Keratinocyte (primary cell): ENCODE results near the gene PRKN. TPM values are rescaled to one million over a fixed set of nuclear protein-coding genes. Genes with fewer than 3 reads are reported as not detected.

Experiments
- DNase-seq: peaks from one replicate; pipeline ENCODE4 v3.0.0-alpha.2; 2011; ENCODE audit warnings: low read depth, missing footprints, low spot score
- FAIRE-seq: peaks from 2 replicates; lab custom pipeline; 2011; peaks lifted over from hg19 to GRCh38; lab: Jason Lieb, UNC
- H2AFZ ChIP-seq: 2 replicates; pipeline ENCODE4 v1.6.0; 2012; ENCODE audit warnings: low read length, control low read depth, inconsistent platforms; ENCODE audit not compliant: control insufficient read depth
- H3K27ac ChIP-seq: 2 replicates; pipeline ENCODE4 v1.5.1; 2011; ENCODE audit warnings: low read length; ENCODE audit not compliant: control insufficient read depth, insufficient read depth
- H3K27me3 ChIP-seq: 3 replicates; pipeline ENCODE4 v1.6.0; 2011; ENCODE audit warnings: low read length; ENCODE audit not compliant: control insufficient read depth, insufficient read depth; ENCODE audit errors: extremely low read depth
- H3K36me3 ChIP-seq, 2 experiments: 2 replicates in 1 of 2; 3 replicates in 1 of 2; pipeline ENCODE4 v1.5.1; 2011; ENCODE audit warnings: low read length in 2 of 2, mild to moderate bottlenecking in 1 of 2; ENCODE audit not compliant: control insufficient read depth in 2 of 2, insufficient read depth in 2 of 2; ENCODE audit errors: extremely low read depth in 1 of 2
- H3K4me1 ChIP-seq: 3 replicates; pipeline ENCODE4 v1.5.1; 2011; ENCODE audit warnings: low read length; ENCODE audit not compliant: control insufficient read depth, insufficient read depth; ENCODE audit errors: extremely low read depth
- H3K4me2 ChIP-seq: 3 replicates; pipeline ENCODE4 v1.6.0; 2011; ENCODE audit warnings: low read depth, low read length; ENCODE audit not compliant: control insufficient read depth, insufficient read depth; ENCODE audit errors: extremely low read depth
- H3K4me3 ChIP-seq, 3 experiments: fragments of 200-600 bp in 1 of 3; sonication (generic) in 1 of 3; 2 replicates in 2 of 3; 3 replicates in 1 of 3; pipeline ENCODE4 v1.5.1; 2011 to 2016; ENCODE audit warnings: low read length in 3 of 3, mild to moderate bottlenecking in 3 of 3, control low read depth in 2 of 3, inconsistent platforms in 1 of 3, low read depth in 1 of 3, mixed read lengths in 1 of 3, mixed run types in 1 of 3, moderate library complexity in 1 of 3; ENCODE audit not compliant: control insufficient read depth in 2 of 3, insufficient read depth in 2 of 3; ENCODE audit errors: extremely low read depth in 1 of 3
- H3K79me2 ChIP-seq: 2 replicates; pipeline ENCODE4 v1.6.0; 2012; ENCODE audit warnings: low read length; ENCODE audit not compliant: control insufficient read depth, insufficient read depth
- H3K9ac ChIP-seq: 3 replicates; pipeline ENCODE4 v1.6.0; 2011; ENCODE audit warnings: low read length; ENCODE audit not compliant: control insufficient read depth, insufficient read depth; ENCODE audit errors: extremely low read depth
- H3K9me1 ChIP-seq: 3 replicates; pipeline ENCODE4 v1.6.0; 2011; ENCODE audit warnings: low read length; ENCODE audit not compliant: control insufficient read depth, insufficient read depth; ENCODE audit errors: extremely low read depth
- H3K9me3 ChIP-seq: 2 replicates; pipeline ENCODE4 v1.5.1; 2012; ENCODE audit warnings: low read depth, low read length; ENCODE audit not compliant: control insufficient read depth
- H4K20me1 ChIP-seq: 3 replicates; pipeline ENCODE4 v1.6.0; 2011; ENCODE audit warnings: low read length; ENCODE audit not compliant: control insufficient read depth, insufficient read depth; ENCODE audit errors: extremely low read depth
- CTCF ChIP-seq, 3 experiments: IDR thresholded peaks in 1 of 3; conservative IDR thresholded peaks in 1 of 3; optimal IDR thresholded peaks in 1 of 3; 2 replicates in 2 of 3; 3 replicates in 1 of 3; pipeline versions ENCODE3 to v1.5.1; 2011; ENCODE audit warnings: low read length in 3 of 3, mild to moderate bottlenecking in 3 of 3, moderate library complexity in 2 of 3, control low read depth in 1 of 3, inconsistent platforms in 1 of 3; ENCODE audit not compliant: insufficient read depth in 2 of 3; ENCODE audit errors: extremely low read depth in 1 of 3
- EZH2 ChIP-seq: IDR thresholded peaks from one replicate; pipeline ENCODE4 v1.6.1; 2012; ENCODE audit warnings: inconsistent platforms, mild to moderate bottlenecking, low read length, moderate library complexity
- dilution Hi-C: fragments of 300-500 bp; cut with MboI; formaldehyde crosslinking; loops from one replicate; pipeline ENCODE4 v1.7.0; 2020; ENCODE audit warnings: low sequenced_read_pairs; ENCODE audit not compliant: extremely low pct_ligation_motif_present
- polyA plus RNA-seq, 5 experiments: library from polyadenylated mRNA; depleted of rRNA in 3 of 5; stranded (reverse) in 3 of 5; stranded (forward) in 1 of 5; unstranded in 1 of 5; fragments of >200 nt; gene quantifications; 1 replicate in 1 of 5; 2 replicates in 3 of 5; 3 replicates in 1 of 5; pipeline versions ENCODE4 v1.2.1 to v1.2.3, GENCODE V29; 2011 to 2012; ENCODE audit warnings: missing spikeins in 2 of 5, low read depth in 1 of 5, low replicate concordance in 1 of 5

Gene PRKN
- polyA plus RNA-seq, 1 donor (not counting 4 experiments of a cell fraction or from before 2014, with no cell fraction given): 0.67 TPM

GRCh38 chr6:161613711-161614110 is 1113.9 kb downstream of the PRKN start:
- Histone ChIP-seq H3K9me3 (no peaks in the 10 kb centered on the region), H3K79me2 (no peaks in the 10 kb centered on the region), H2AFZ (no peak overlapping the region), H4K20me1 (no peaks in the 10 kb centered on the region), H3K36me3 (no peaks in the 10 kb centered on the region), H3K9me1 (no peaks in the 10 kb centered on the region), H3K4me3 (no peak overlapping the region), H3K4me2 (no peak overlapping the region), H3K27me3 (no peaks in the 10 kb centered on the region), H3K27ac (no peak overlapping the region), H3K4me1 (no peaks in the 10 kb centered on the region), H3K9ac (no peak overlapping the region)
- TF ChIP-seq EZH2 (no peak), CTCF (optimal IDR thresholded peaks at IDR 0.05 in 1 of 3, IDR thresholded peaks at IDR 0.05 in 1 of 3, conservative IDR thresholded peaks at IDR 0.05 in 1 of 3; ENCODE audit: extremely low read depth in 1 of 3, insufficient read depth in 2 of 3, low read length in 3 of 3) (no peak)
- FAIRE-seq (no peak), DNase-seq (no peak)
- dilution Hi-C loops: no loop called here

GRCh38 chr6:161608771-161609170 is 1118.8 kb downstream of the PRKN start:
- Histone ChIP-seq H3K4me1 (no peaks in the 10 kb centered on the region), H4K20me1 (no peaks in the 10 kb centered on the region), H3K4me2 (no peak overlapping the region), H3K79me2 (no peaks in the 10 kb centered on the region), H3K27me3 (no peaks in the 10 kb centered on the region), H3K4me3 (no peak overlapping the region), H3K9me1 (no peaks in the 10 kb centered on the region), H3K36me3 (no peaks in the 10 kb centered on the region), H3K9me3 (no peaks in the 10 kb centered on the region), H3K27ac (no peak overlapping the region), H3K9ac (no peak overlapping the region), H2AFZ (no peak overlapping the region)
- DNase-seq (no peak), FAIRE-seq (no peak)
- TF ChIP-seq CTCF (optimal IDR thresholded peaks at IDR 0.05 in 1 of 3, IDR thresholded peaks at IDR 0.05 in 1 of 3, conservative IDR thresholded peaks at IDR 0.05 in 1 of 3; ENCODE audit: extremely low read depth in 1 of 3, insufficient read depth in 2 of 3, low read length in 3 of 3) (no peak), EZH2 (no peak)
- dilution Hi-C loops: no loop called here
